Measurements from ENCODE around the gene GLIS2.

GRCh38 chr16:4342866-4343744 lies 27.2 kb downstream of the GLIS2 start:
- TF ChIP-seq EZH2 (IDR thresholded peaks at IDR 0.05) (no peak), POLR2AphosphoS5 (IDR thresholded peaks at IDR 0.05; ENCODE audit: borderline replicate concordance, low read depth, low read length) (no peak), FOXP2 (optimal IDR thresholded peaks at IDR 0.05; ENCODE audit: control extremely low read depth, extremely low read length, insufficient read depth) (no peak)
